GM10847 (cell line): Measurements from ENCODE around the gene ZNF24.

Source experiments
- POLR2A ChIP-seq: IDR thresholded peaks from 2 replicates; pipeline ENCODE4 v1.6.1; 2011; ENCODE audit not compliant: insufficient read length; ENCODE audit errors: extremely low read depth

Gene ZNF24

GRCh38 chr18:35343936-35344735, at the start of gene ZNF24:
TSS of gene ZNF24 (minus strand) at chr18:35344420. CDS start at chr18:35340650, 3,770 bp downstream.
- TF ChIP-seq POLR2A: peak; percentile 79

GRCh38 chr18:35393716-35394115, 49.5 kb upstream of the ZNF24 start:
- TF ChIP-seq POLR2A: no peak

- TF ChIP-seq POLR2A: no peak
These were observed 48.2 kb upstream of the ZNF24 start for GRCh38 chr18:35392375-35392774.

- TF ChIP-seq POLR2A: no peak
These were observed 46.9 kb upstream of the ZNF24 start for GRCh38 chr18:35390951-35391700.

GRCh38 chr18:35389095-35389618, 44.9 kb upstream of the ZNF24 start:
- no peak for TF ChIP-seq POLR2A

- no peak for TF ChIP-seq POLR2A
These were observed 42.9 kb upstream of the ZNF24 start for GRCh38 chr18:35387152-35387571.

GRCh38 chr18:35386600-35387100, 42.4 kb upstream of the ZNF24 start:
- no peak for TF ChIP-seq POLR2A

- TF ChIP-seq POLR2A: no peak
These were observed 38.9 kb upstream of the ZNF24 start for GRCh38 chr18:35383136-35383535.

GRCh38 chr18:35379421-35379820, 35.2 kb upstream of the ZNF24 start:
- no peak for TF ChIP-seq POLR2A

- TF ChIP-seq POLR2A: no peak
These were observed 34.3 kb upstream of the ZNF24 start for GRCh38 chr18:35378574-35378896.

GRCh38 chr18:35377875-35378573, 33.8 kb upstream of the ZNF24 start:
- TF ChIP-seq POLR2A: no peak

GRCh38 chr18:35376742-35377695, 32.8 kb upstream of the ZNF24 start, which contains the start of gene ZNF396:
TSS of gene ZNF396 (minus strand) at chr18:35377337. CDS start at chr18:35374292, 3,045 bp downstream.
- TF ChIP-seq POLR2A: no peak

GRCh38 chr18:35376393-35376741, 32.1 kb upstream of the ZNF24 start:
- no peak for TF ChIP-seq POLR2A

GRCh38 chr18:35374708-35375107, 30.5 kb upstream of the ZNF24 start:
- no peak for TF ChIP-seq POLR2A
